Stimulated activated CD4-positive, alpha-beta T cell treated with anti-CD3 and anti-CD28 coated beads, Interleukin-1b, Interleukin-23, amount 100 ng/mL, for 1 hour (primary cell): ENCODE measurements around the gene CHD1L.
"Not testable (repeated sequence)": the region's sequence is repeated elsewhere in the genome, so short reads cannot be mapped to it uniquely, and the experiment has no call there.

Experiments
- DNase-seq, 2 donors: peaks; one replicate each; pipeline ENCODE4 v3.0.0-alpha.2; 2020; ENCODE audit warnings: low read depth in 2 of 2

Gene CHD1L

DNA sequence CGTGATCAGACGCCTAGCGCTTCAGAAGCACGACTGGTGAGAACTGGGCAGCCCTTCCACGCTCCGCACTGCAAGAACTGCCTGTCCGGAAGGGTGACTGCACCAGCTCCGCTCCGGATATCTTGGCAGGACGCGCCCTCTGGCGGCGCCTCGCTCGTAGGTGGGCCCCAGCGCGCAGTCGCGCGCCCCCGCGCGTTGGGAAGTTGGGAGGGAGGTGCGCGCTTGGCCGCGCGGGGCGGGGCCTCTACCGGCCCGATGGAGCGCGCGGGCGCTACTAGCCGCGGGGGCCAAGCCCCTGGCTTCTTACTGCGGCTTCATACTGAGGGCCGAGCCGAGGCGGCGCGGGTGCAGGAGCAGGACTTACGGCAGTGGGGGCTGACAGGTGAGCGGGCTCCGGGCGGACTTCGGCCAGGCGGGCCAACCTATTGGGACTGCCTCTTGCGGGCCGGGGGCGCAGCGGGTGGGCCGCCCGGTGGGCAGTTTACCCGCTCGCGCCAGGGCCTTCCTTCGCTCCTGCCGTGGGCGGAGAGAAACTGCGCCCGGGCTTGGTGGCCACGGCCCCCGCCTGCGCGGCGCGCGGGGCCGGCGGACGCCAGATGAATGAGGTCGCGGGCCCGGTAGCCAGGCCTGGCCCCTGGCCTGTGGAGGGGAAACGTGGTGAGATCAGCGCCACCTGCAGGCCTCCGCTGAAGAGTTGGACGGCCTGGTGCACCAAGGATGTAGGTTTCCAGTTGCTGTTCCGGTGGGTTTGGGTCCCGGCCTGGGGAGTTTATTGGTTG is at the start of gene CHD1L:
TSS of gene CHD1L (plus strand) at position 236 of the 779 bp plus-strand sequence. CDS start at position 256, 20 bp downstream.
- peak; percentile 83 to 89 for DNase-seq

DNA sequence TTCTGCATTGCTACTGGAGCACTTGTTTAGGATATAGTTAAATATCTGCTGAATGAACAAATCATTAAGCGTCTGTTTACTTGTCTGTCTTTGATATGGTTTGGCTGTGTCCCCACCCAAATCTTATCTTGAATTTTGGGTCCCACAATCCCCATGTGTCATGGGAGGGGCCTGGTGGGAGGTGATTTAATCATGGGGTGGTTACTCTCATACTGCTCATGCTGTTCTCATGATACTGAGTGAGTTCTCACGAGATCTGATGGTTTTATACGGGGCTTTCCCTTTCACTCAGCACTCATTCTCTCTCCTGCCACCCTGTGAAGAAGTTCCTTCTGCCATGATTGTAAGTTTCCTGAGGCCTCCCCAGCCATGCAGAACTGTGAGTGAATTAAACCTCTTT is 45.2 kb upstream of the CHD1L start:
- not testable (repeated sequence) for DNase-seq

DNA sequence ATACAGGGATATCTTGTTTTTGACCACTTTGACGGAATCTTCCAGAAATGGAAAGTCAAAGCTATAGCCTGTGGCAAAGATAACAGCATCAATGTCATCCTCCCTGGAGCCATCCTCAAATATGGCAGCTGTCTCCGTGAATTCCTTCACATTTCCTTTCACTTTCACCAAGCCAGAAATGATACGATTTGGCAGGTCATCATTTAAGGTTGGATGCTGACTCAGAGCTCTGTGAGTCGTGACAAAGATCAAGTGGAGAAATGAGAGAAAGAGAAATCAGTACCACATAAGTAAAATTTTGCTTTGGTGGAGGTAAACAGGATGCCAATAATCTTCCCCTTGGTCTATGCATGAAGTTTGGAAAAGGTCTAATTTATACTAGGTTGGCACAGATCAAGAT is 41.2 kb upstream of the CHD1L start:
- no peak for DNase-seq

DNA sequence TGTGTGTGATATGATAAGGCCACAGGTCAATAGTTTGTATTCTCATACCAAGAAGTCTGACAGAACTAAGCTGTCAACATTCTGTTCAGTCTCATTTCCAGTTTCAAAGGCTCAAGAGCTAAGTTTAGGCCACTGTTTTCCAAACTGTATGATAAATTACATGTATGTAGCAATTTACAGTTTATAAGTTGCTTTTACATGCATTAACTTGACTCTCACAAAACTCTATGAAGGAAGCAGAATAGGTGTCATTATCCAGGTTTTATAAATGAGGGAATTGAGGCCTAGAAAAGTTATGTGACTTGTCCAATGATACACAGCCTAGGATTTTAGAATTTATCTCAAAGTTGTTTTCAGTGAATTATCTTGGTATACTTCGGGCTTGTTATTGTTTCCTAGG is 40.7 kb upstream of the CHD1L start:
- no peak for DNase-seq

DNA sequence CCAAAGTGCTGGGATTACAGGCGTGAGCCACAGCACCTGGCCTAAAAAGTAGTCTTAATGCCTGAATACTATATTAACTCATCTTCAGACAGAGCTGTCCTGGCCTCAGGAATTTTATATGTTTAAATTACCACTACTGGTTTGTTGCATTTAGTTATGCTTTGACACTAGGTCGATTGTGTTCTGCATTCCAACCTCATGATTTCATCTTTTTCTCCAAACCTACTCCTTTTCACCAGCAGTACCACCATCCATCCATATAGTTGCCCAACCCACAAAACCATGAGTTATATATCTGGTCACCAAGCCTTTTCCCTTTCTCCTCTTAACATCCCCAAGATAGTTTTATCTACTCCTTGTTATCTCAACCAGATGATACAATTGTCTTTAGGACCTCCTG is 39.9 kb upstream of the CHD1L start:
- no peak for DNase-seq

DNA sequence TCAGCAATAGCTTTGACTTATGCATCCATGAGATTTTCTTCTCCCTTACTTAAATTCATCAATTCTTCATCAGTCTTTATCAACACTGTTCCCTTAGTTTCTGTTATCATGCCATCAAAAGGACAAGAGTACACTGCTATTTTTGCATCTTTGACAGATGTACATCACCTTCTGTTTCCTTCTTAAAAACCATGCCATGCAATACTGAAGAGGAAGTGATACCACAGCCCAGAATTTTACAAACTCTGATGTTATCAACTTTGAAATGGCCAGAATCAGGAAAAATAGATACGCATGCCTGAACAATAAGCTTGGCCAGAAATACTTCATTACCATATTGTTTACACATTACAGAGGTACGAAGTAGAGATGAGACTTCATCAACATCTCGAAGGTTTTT is 38.4 kb upstream of the CHD1L start:
- DNase-seq, result no peak

DNA sequence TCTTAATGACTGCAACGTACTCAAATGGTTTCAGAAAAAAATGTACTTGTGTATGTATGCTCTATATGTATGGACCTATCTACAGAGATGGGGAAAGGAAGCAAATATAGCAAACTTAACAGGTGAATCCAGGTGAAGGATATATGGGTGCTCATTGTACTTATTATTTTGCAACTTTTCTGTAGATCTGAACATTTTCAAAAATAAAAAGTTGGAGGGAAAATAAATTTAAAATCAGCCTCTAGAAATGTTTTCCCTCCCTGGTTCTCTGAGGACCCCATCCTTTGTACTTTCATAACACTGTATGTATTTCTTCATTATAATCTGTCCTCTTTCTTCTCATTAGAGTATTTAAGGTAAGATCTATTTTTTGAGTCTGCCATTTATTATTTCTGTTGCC is 35.3 kb upstream of the CHD1L start:
- no peak for DNase-seq

DNA sequence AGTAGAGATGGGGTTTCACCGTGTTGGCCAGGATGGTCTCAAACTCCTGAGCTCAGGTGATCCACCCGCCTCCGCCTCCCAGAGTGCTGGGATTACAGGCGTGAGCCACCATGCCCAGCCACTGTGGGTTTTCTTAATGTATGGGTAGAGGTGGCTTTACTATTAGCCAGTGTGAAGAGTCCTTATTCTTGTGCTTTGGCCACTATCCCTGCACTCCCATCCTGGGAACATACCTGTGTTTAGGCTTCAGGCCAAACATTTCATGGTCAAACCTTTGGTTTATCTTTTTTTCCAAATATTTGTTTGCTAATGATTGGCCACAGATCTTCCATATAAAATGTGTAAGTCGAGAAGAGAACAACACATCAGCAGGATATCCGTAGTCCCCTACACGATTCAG is 33.9 kb upstream of the CHD1L start:
- DNase-seq, result no peak

DNA sequence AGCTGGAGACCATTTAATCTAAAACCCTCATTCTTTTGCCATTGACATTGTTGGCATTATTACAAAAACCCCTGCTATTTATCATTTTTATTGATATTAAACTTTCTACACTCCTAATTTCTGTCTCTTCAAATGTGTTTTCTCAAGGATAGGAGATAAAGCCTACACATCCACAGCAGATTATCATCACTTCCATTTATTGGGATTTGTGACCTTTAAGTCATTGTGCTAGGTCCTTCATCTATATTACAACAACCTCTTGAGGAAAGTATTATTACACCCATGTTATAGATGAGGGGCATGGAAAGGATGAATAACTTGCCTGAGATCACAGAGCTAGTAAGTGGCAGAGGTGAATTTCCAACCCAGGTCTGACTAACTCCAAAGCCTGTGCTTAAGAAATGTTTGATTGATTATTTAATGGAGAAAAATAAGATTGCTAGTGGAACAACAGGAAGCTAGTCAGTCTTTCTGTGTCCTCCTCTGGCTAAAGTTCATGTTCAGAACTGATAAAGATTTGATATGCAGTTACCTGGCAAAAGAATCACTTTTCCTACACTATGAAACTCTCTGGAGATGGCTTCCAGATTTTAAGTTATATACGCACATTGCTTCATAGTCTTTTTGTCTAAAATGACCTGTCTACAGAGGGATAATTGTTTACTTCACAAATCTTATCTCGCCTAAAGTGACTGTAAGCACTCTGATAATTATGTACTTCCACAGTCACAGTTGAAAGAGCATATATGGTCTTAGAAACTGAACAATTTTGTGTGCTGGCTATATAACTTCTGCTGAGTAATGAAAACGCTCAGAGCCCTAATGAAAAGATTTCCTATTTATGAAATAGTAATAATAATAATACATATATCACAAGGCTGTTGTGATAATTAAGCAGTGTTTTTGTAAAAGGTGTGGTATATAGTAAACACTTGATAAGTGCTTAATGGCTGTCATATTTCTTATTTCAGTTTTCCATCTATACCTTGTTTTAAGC is 32.4 kb upstream of the CHD1L start:
- DNase-seq, result no peak

DNA sequence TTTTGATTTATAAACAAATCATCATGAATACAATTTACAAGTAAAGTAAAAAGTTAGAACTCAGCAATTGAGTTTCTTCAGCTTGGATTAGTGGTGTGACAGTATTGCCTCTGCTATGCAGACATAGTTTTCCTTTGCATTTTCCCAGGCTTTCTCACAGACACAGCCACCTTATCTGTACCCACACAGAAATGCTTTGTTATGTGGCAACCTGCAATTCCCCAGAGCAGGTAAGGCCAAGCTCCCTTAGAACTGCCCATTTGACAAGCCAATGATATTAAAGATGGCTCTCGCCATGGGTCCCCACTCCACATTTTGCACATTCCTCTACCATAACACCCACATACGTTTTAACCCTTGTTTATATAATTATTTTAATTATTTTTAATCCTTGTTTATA is 31.5 kb upstream of the CHD1L start:
- DNase-seq, result no peak

DNA sequence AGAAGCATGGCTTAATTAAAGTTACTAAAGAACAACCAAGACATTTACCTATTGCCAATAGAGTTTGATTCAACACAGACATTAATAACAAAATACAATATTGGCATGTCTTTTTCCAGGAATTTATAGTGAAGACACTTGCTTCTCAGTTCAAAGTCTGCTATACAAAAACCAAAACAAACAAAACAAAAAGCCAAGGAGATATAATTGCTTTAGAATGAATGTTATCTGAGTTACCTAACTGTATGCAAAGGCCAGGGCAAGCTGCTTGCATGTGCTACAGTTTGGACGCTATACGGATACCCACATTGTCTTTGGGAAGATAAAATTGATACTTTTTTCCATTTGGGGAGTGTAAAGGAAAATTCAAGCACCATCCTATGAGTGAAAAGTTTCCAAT is 30.9 kb upstream of the CHD1L start:
- DNase-seq, result no peak

DNA sequence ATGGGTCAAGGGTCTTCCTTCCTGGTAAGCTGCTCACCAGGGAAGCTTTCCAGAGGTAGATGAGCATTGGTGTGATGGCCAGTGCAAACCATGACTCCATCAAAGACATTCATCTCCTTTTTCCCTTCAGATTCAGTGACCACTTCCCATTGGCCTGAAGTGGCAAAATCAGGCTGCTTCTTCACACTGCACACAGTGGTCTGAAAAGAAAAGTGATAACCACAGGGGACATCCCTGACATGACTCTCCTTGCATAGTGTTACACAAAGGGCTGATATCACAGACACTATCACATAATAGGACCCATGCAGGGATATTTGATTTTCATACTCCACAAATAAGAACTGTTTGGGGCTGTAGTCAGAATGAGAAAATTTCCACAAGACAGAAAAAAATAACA is 29.2 kb upstream of the CHD1L start:
- no peak for DNase-seq

DNA sequence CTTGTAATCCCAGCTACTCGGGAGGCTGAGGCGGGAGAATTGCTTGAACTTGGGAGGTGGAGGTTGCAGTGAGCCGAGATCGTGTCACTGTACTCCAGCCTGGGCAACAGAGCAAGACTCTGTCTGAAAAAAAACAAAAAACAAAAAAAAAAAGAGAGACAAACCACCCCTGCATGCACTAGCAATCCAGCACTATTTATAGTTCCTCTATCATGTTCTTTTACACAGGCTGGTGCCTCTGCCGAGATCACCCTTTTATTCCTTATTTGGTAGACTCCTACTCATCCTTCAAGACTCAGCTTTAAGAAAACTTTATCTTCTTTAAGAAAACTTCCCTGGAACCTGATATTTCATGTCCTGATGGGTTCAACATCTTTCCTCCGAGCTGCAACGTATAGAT is 28.2 kb upstream of the CHD1L start:
- no peak for DNase-seq

DNA sequence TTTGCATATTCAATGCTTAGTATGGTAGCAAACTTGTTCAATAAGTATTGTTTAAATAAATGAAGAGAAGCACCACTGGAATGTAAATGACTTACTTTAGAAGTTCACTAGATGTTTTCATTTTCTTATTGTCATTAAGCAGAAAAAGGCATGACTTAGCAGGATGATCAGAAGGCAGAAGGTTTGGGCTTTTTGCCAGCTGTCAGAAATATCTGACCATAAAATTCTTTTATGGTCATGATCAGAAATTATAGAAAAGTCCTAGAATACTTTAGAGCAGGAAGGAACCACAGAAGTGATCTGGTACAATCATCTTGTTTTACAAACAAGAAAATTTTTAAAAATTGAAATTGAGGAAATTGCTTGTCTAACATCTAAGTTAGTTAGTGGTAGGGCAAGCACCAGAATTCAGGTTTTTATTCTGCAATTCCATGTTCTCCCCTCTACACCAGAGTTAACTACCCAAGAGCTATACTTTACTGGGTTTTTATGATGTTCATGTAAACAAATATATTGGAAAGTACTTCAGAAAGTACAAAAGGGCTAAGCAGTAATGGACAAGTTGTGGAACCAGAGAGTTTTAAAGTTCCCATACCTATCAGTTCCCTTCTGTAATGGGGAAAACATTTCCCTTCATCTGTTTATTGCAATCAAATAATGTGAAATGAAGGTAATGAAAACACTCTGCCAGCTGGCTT is 27.5 kb upstream of the CHD1L start:
- no peak for DNase-seq

DNA sequence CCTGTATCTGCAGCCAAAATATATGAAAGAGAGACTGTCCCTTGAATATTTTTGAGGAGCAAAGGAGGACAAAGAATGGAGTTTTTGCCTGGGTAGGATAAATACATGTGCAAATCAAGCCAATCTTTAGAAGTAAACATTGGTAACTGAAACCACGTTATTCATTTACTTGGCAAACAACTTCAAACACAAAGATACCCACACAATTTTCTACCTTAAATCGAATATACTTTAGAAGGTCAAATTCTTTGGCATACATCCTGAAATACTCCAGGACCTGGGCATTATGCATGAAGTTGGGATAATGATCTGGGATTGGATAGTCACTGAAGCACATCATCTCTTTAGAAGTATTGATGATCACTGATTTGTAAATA is 27.0 kb upstream of the CHD1L start:
- no peak for DNase-seq

DNA sequence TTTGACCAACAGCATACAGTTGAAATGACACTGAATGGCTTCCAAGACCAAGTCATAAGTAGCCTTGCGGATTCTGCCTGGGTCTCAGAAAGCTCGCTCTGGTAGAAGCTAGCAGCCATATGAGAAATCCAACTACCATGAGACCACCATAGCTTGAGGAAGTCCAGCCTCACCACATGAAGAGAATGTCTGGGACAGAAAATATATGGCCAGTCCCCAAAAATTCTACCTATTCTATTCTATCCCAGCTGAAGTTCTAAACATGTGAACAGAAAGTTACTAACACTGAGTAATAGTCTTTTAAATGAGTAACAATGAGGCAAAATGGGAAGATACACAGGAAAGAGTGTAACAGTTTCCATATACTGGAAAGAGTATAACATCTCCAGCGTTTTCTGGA is 26.4 kb upstream of the CHD1L start:
- no peak for DNase-seq

DNA sequence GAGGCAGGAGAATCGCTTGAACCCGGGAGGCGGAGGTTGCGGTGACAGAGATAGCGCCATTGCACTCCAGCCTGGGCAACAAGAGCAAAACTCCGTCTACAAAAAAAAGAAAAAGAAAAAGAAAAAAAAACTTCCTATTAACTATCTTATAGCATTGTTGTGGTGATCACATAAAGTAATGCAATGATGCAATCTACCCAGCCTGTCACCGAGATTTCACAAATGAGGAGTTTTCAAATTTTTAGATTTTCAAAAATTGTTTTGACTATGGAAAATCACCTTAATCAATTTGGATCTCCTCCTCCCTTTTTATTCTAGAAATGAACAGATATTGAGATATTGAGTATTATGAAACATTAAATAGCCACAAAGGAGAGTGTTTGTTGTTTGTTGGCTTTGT is 25.3 kb upstream of the CHD1L start:
- DNase-seq, result no peak

DNA sequence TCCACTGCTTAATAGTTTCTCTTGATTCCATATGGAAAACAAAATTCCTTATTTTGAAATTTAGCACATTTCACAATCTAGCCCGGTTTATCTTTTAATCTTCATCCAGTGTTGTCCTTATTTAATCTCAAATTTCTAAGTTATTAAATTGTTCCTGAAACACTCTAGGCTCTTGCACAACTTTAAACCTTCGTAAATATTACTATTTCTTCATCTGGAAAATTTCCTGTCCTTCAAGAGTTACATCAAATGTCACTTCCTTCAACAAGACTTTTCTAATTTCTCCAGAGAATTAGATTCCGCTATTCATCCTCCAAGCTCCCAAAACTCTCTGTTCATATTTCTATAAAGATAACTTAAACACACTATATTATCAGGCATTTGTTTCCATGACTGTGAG is 23.9 kb upstream of the CHD1L start:
- no peak for DNase-seq

DNA sequence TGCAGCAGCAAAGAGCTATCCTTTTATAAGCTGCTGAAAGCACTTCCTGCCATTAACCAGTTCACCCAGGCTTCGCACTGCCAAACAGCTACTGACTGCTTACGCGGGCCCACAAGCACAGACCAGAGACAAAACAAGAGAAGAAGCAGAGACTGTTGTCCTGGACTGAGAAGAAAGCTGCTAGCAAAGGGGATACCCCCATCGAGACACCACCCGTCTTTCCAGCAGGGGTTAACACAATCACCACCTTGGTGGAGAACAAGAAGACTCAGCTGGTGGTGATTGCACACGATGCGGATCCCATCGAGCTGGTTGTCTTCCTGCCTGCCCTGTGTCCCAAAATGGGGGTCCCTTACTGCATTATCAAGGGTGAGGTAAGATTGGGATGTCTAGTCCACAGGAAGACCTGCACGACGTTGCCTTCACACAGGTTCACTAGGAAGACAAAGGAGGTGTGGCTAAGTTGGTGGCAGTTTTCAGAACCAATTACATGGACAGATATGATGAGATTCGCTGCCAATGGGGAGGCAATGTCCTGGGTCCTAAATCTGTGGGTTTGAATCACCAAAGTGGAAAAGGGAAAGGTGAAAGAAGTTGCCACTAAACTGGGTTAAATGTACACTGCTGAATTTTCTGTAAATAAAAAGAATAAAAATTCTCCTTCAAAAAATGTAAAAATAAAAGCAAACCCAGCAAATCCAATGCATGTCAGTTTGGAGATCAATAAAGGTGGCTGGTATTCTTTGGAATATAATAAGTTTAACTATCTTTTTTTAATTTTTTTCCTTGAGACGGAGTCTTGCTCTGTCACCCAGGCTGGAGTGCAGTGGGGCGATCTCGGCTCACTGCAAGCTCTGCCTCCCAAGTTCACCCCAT is 18.5 kb upstream of the CHD1L start:
- no peak for DNase-seq

DNA sequence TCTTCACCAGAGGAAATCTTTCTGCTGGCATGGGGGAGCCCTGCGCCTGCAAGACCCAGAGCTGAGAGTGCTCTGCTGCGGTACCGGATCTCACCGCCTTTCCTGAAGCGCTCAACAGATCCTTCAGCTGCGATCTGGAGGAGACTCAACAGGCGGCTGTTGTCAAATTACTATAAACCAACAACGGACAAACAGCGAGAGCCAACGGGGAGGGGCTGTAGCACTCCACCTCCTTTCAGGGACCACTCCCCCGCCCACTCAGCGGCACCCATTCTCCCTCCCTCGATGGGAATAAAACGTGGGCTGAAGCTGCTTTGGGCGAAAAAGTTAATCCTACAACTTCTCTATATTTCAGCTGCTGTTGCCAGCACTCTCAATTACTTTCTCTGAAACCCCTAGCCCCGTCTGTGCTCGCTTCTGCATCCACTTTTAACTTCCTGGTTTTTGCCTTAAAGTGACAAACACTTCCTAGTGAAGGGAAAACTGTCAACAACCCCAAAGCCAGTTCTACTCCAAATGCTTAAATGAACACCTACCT is 17.2 kb upstream of the CHD1L start, which contains the start of gene FMO5:
TSS of gene FMO5 (minus strand) at position 147 of the 538 bp plus-strand sequence. CDS start 310 bp downstream, outside the sequence.
- DNase-seq, result no peak

DNA sequence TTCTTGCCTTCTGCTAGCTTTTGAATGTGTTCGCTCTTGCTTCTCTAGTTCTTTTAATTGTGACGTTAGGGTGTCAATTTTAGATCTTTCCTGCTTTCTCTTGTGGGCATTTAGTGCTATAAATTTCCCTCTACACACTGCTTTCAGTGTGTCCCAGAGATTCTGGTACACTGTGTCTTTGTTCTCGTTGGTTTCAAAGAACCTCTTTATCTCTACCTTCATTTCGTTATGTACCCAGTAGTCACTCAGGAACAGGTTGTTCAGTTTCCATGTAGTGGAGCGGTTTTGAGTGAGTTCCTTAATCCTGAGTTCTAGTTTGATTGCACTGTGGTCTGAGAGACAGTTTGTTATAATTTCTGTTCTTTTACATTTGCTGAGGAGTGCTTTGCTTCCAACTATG is 11.5 kb upstream of the CHD1L start:
- DNase-seq, result not testable (repeated sequence)
